OCI-LY1 (cell line): ENCODE results near the gene IL26.

Experiments used
- H2AFZ ChIP-seq: fragments of 200-600 bp; sonication (generic), shearing (Covaris generic); 2 replicates; pipeline ENCODE4 v1.6.0; 2014; ENCODE audit warnings: antibody characterized with exemption, mild to moderate bottlenecking, low read length
- H3F3A ChIP-seq: fragments of 200-600 bp; sonication (generic), shearing (Covaris generic); 2 replicates; pipeline ENCODE4 v1.6.0; 2014; ENCODE audit warnings: mild to moderate bottlenecking, antibody characterized with exemption, low read length, moderate library complexity; ENCODE audit not compliant: insufficient read depth
- H3K27ac ChIP-seq: fragments of 200-600 bp; sonication (generic); 2 replicates; pipeline ENCODE4 v1.5.1; 2014; ENCODE audit warnings: low read length, mixed run types, mild to moderate bottlenecking, low read depth; ENCODE audit not compliant: poor library complexity, severe bottlenecking
- H3K27me3 ChIP-seq: fragments of 200-600 bp; sonication (generic); 2 replicates; pipeline ENCODE4 v1.6.0; 2014; ENCODE audit warnings: antibody characterized with exemption, mild to moderate bottlenecking, low read length, moderate library complexity; ENCODE audit not compliant: insufficient read depth
- H3K36me3 ChIP-seq: fragments of 200-600 bp; sonication (generic); 2 replicates; pipeline ENCODE4 v1.6.1; 2014; ENCODE audit warnings: mild to moderate bottlenecking, antibody characterized with exemption, low read length, moderate library complexity, mixed read lengths; ENCODE audit not compliant: insufficient read depth
- H3K4me1 ChIP-seq: fragments of 200-600 bp; sonication (generic); 2 replicates; pipeline ENCODE4 v1.5.1; 2014; ENCODE audit warnings: mild to moderate bottlenecking, low read length, moderate library complexity; ENCODE audit not compliant: insufficient read depth, severe bottlenecking
- H3K4me2 ChIP-seq: fragments of 200-600 bp; sonication (generic), shearing (Covaris generic); 2 replicates; pipeline ENCODE4 v1.6.1; 2014; ENCODE audit warnings: low read length
- H3K4me3 ChIP-seq: fragments of 200-600 bp; sonication (generic); 2 replicates; pipeline ENCODE4 v1.5.1; 2014; ENCODE audit warnings: low read length, low read depth, mild to moderate bottlenecking, mixed read lengths; ENCODE audit not compliant: poor library complexity, severe bottlenecking
- H3K79me2 ChIP-seq: fragments of 200-600 bp; shearing (Covaris generic); 2 replicates; pipeline ENCODE4 v1.6.1; 2016; ENCODE audit warnings: mixed run types, low read length, mixed read lengths; ENCODE audit not compliant: insufficient read depth
- H3K9ac ChIP-seq: fragments of 200-600 bp; sonication (generic), shearing (Covaris generic); 2 replicates; pipeline ENCODE4 v1.6.1; 2014; ENCODE audit warnings: mild to moderate bottlenecking, low read length, mixed read lengths
- H3K9me2 ChIP-seq: fragments of 200-600 bp; sonication (generic), shearing (Covaris generic); 2 replicates; pipeline ENCODE4 v1.6.1; 2014; ENCODE audit warnings: low read depth, mild to moderate bottlenecking, low read length, mixed read lengths
- H3K9me3 ChIP-seq: fragments of 200-600 bp; shearing (Covaris generic); 2 replicates; pipeline ENCODE4 v1.6.1; 2014; ENCODE audit warnings: low read length, mixed read lengths
- H4K20me1 ChIP-seq: fragments of 200-600 bp; sonication (generic), shearing (Covaris generic); 2 replicates; pipeline ENCODE4 v1.6.0; 2016; ENCODE audit warnings: mild to moderate bottlenecking, low read length; ENCODE audit not compliant: insufficient read depth
- CTCF ChIP-seq: fragments of 200-600 bp; sonication (generic), shearing (Covaris generic); IDR thresholded peaks from 2 replicates; pipeline ENCODE4 v1.5.1; 2017; ENCODE audit warnings: mild to moderate bottlenecking, antibody characterized with exemption, low read length, moderate library complexity, mixed read lengths
- EZH2 ChIP-seq: fragments of 200-600 bp; sonication (generic), shearing (Covaris generic); IDR thresholded peaks from 2 replicates; pipeline ENCODE4 v1.8.0; 2017; ENCODE audit warnings: borderline replicate concordance, mixed run types, mild to moderate bottlenecking, antibody characterized with exemption, low read length, moderate library complexity, mixed read lengths

The IL26 gene

GRCh38 chr12:68267892-68268396, 42.3 kb upstream of the IL26 start:
- Histone ChIP-seq H3K27ac (no peak overlapping the region), H3K36me3 (no peaks in the 10 kb centered on the region), H4K20me1 (no peaks in the 10 kb centered on the region), H3K4me3 (no peak overlapping the region), H3F3A (no peaks in the 10 kb centered on the region), H3K4me2 (no peak overlapping the region), H3K9ac (no peak overlapping the region), H3K9me3 (no peaks in the 10 kb centered on the region), H3K9me2 (no peaks in the 10 kb centered on the region), H3K4me1 (no peaks in the 10 kb centered on the region), H3K79me2 (no peaks in the 10 kb centered on the region), H3K27me3 (no peaks in the 10 kb centered on the region), H2AFZ (no peak overlapping the region)
- no peak for TF ChIP-seq CTCF
- TF ChIP-seq EZH2: no peak

- Histone ChIP-seq H3K79me2 (no peaks in the 10 kb centered on the region), H3F3A (no peaks in the 10 kb centered on the region), H3K36me3 (no peaks in the 10 kb centered on the region), H3K9me3 (no peaks in the 10 kb centered on the region), H3K4me3 (no peak overlapping the region), H3K27me3 (no peaks in the 10 kb centered on the region), H4K20me1 (no peaks in the 10 kb centered on the region), H3K4me2 (no peak overlapping the region), H3K9me2 (no peaks in the 10 kb centered on the region), H3K4me1 (no peaks in the 10 kb centered on the region), H3K27ac (no peak overlapping the region), H2AFZ (no peak overlapping the region), H3K9ac (no peak overlapping the region)
- TF ChIP-seq EZH2: no peak
- TF ChIP-seq CTCF: no peak
These were observed 39.2 kb upstream of the IL26 start for GRCh38 chr12:68264857-68265256.

DNA sequence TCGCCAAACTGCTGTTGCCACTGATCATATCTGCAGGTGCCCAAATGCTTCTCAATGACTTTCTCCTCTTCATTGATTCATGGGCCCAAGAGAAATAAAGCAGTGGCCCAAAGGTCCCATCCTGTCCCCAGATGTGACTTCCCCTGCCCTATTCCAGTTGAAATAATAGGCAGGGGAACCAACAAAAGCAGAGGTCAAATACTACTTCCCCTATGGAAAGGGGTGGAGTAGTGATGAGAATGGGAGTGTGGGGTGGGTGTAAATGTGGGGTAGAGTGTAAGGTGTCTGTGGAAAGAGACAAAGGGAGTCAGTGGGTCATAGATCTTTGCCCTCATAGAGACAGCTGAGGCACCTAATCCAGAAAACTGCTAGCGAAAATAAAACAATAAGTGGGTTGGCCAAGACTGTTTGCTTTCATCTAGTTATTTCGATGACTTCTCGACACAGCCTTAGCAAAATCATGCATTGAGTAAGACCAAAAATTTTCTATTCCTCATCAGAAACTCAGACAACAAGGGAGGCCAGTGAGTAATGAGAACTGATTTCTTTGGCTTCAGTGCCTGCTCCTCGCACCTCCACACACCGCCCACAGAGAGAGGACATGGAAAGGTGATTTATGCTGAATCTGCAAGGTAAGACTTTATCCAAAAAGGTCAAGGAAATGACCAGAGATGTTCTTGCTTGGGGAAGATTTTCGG, 38.7 kb upstream of the IL26 start:
- Histone ChIP-seq H3K9me3 (no peaks in the 10 kb centered on the region), H3K27ac (no peak overlapping the region), H3K4me2 (no peak overlapping the region), H3K9ac (no peak overlapping the region), H4K20me1 (no peaks in the 10 kb centered on the region), H3K79me2 (no peaks in the 10 kb centered on the region), H3K4me3 (no peak overlapping the region), H3K9me2 (no peaks in the 10 kb centered on the region), H3K4me1 (no peaks in the 10 kb centered on the region), H3K27me3 (no peaks in the 10 kb centered on the region), H3F3A (no peaks in the 10 kb centered on the region), H3K36me3 (no peaks in the 10 kb centered on the region), H2AFZ (no peak overlapping the region)
- TF ChIP-seq CTCF: no peak
- no peak for TF ChIP-seq EZH2
